ENCODE results near the gene TBC1D22A.
"Not testable (repeated sequence)": the region's sequence is repeated elsewhere in the genome, so short reads cannot be mapped to it uniquely, and the experiment has no call there.

The TBC1D22A gene

GRCh38 chr22:47135338-47135737 lies 372.9 kb downstream of the TBC1D22A start:
- no peak for DNase-seq (ENCODE audit: low read depth, low spot score)

- DNase-seq (ENCODE audit: low read depth, low spot score), result no peak
Observed at GRCh38 chr22:47136050-47136449, 373.6 kb downstream of the TBC1D22A start.

- no peak for DNase-seq (ENCODE audit: low read depth, low spot score)
Observed at GRCh38 chr22:47136671-47137070, 374.2 kb downstream of the TBC1D22A start.

- DNase-seq (ENCODE audit: low read depth, low spot score), result no peak
Observed at GRCh38 chr22:47139013-47139789, 376.8 kb downstream of the TBC1D22A start.

- no peak for DNase-seq (ENCODE audit: low read depth, low spot score)
Observed at GRCh38 chr22:47139790-47140119, 377.3 kb downstream of the TBC1D22A start.

GRCh38 chr22:47140975-47141374 lies 378.5 kb downstream of the TBC1D22A start:
- DNase-seq (ENCODE audit: low read depth, low spot score), result not testable (repeated sequence)

- no peak for DNase-seq (ENCODE audit: low read depth, low spot score)
Observed at GRCh38 chr22:47142427-47143046, 380.1 kb downstream of the TBC1D22A start.

GRCh38 chr22:47143249-47143938 lies 380.9 kb downstream of the TBC1D22A start:
- no peak for DNase-seq (ENCODE audit: low read depth, low spot score)

- no peak for DNase-seq (ENCODE audit: low read depth, low spot score)
Observed at GRCh38 chr22:47144076-47144765, 381.8 kb downstream of the TBC1D22A start.

- no peak for DNase-seq (ENCODE audit: low read depth, low spot score)
Observed at GRCh38 chr22:47144791-47145425, 382.5 kb downstream of the TBC1D22A start.

- no peak for DNase-seq (ENCODE audit: low read depth, low spot score)
Observed at GRCh38 chr22:47145883-47146282, 383.4 kb downstream of the TBC1D22A start.

GRCh38 chr22:47146391-47146790 lies 383.9 kb downstream of the TBC1D22A start:
- no peak for DNase-seq (ENCODE audit: low read depth, low spot score)

- DNase-seq (ENCODE audit: low read depth, low spot score), result no peak
Observed at GRCh38 chr22:47146941-47147340, 384.5 kb downstream of the TBC1D22A start.

- no peak for DNase-seq (ENCODE audit: low read depth, low spot score)
Observed at GRCh38 chr22:47147572-47147971, 385.1 kb downstream of the TBC1D22A start.

- no peak for DNase-seq (ENCODE audit: low read depth, low spot score)
Observed at GRCh38 chr22:47148510-47148909, 386.1 kb downstream of the TBC1D22A start.

GRCh38 chr22:47148956-47149728 lies 386.7 kb downstream of the TBC1D22A start:
- DNase-seq (ENCODE audit: low read depth, low spot score), result no peak

GRCh38 chr22:47149976-47150375 lies 387.5 kb downstream of the TBC1D22A start:
- no peak for DNase-seq (ENCODE audit: low read depth, low spot score)

- DNase-seq (ENCODE audit: low read depth, low spot score), result no peak
Observed at GRCh38 chr22:47150426-47150825, 388.0 kb downstream of the TBC1D22A start.

- DNase-seq (ENCODE audit: low read depth, low spot score), result no peak
Observed at GRCh38 chr22:47151064-47151463, 388.6 kb downstream of the TBC1D22A start.

- DNase-seq (ENCODE audit: low read depth, low spot score), result no peak
Observed at GRCh38 chr22:47151490-47151889, 389.0 kb downstream of the TBC1D22A start.

- no peak for DNase-seq (ENCODE audit: low read depth, low spot score)
Observed at GRCh38 chr22:47152236-47152635, 389.8 kb downstream of the TBC1D22A start.
